AG08395 (cell line): ENCODE results near the gene HDGFL3.
"Not testable (repeated sequence)": the region's sequence is repeated elsewhere in the genome, so short reads cannot be mapped to it uniquely, and the experiment has no call there.

ENCODE experiments used
- DNase-seq: peaks from one replicate; pipeline ENCODE4 v3.0.0; 2012; ENCODE audit warnings: mixed read lengths, low spot score

Gene HDGFL3

GRCh38 chr15:83207660-83208366 is at the start of gene HDGFL3:
Gene HDGFL3, minus strand, starts transcription at chr15:83207823. Its CDS starts 409 bp downstream, at chr15:83207414.
- peak; percentile 54 for DNase-seq

GRCh38 chr15:83250781-83251180 is 43.2 kb upstream of the HDGFL3 start:
- no peak for DNase-seq

DNA sequence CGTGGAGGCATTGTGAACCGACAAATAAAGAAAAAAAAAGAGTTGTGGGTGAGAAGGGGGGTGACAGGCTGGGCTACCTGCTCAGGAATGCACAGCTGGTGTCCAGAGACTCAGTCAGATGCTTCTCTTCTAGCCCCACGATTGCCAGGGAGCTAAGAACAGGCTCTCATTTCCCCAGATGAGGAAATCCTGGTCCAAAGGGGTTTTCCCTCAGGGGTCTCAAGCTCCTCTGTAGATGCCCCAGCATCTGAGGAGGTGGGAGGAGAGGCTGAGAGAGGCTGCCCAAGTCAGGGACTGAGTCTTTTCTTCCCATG is 41.4 kb upstream of the HDGFL3 start:
- no peak for DNase-seq

GRCh38 chr15:83248151-83249029 is 40.8 kb upstream of the HDGFL3 start:
- peak; percentile 55 for DNase-seq

DNA sequence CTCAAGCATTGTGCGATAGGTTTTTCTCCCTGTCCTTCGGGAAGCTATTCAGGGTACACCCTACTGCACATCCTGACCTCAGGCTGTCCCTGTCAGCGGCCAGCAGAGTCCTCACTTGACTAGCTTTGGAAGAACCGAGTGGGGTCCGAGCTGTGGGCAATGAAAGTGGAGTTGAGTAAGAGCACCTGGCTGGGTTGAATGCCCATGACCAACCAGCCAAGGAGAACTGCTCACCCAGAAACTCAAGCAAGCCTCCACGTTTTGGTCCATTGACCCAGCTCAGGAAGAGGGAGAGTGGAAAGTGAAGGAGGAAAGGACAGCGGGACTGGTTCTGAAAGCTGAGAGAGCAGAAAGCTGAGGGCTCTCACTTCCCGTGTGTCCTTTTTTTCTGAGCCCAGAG is 36.0 kb upstream of the HDGFL3 start:
- DNase-seq = no peak

DNA sequence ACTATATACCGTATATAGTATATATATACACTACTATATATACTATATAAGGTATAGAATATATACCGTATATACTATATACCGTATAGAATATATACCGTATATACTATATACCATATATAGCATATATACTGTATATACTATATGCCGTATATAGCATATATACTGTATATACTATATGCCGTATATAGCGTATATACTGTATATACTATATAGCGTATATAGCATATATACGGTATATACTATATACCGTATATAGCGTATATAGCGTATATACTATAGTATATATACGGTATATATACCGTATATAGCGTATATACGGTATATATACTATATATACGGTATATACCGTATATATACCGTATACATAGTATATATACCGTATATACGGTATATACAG is 22.6 kb upstream of the HDGFL3 start:
- DNase-seq = no peak

DNA sequence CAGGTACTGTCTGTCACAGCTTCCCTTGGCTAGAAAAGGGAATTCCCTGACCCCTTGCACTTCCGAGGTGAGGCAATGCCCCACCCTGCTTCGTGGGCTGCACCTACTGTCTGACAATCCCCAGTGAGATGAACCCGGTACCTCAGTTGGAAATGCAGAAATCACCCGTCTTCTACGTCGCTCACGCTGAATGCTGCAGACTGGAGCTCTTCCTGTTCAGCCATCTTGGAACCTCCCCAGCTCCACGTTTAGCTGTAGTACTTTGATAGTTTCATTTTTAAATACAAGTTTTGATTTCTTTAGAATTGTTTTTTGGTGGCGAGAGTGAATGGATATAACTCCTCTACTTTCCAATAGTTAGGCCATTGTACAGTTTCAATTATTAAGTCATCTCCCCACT is 17.8 kb upstream of the HDGFL3 start:
- no peak for DNase-seq

DNA sequence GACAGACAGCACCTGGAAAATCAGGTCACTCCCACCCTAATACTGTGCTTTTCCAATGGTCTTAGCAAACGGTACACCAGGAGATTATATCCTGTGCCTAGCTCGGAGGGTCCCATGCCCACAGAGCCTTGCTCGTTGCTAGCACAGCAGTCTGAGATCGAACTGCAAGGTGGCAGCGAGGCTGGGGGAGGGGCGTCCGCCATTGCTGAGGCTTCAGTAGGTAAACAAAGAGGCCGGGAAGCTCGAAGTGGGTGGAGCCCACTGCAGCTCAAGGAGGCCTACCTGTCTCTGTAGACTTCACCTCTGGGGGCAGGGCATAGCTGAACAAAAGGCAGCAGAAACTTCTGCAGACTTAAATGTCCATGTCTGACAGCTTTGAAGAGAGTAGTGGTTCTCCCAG is 14.2 kb upstream of the HDGFL3 start:
- not testable (repeated sequence) for DNase-seq

DNA sequence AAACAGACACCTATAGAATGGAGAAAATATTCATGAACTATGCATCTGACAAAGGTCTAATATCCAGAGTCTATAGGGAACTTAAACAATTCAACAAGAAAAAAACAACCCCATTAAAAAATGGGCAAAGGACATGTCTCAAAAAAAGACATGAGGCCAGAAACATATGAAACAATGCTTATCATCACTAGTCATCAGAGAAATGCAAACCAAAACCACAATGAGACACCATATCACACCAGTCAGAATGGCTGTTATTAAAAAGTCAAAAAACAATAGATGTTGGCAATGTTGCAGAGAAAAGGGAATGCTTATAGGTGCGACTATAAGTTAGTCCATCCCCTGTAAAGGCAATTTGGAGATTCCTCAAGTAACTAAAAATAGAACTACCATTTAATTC is 11.4 kb upstream of the HDGFL3 start:
- no peak for DNase-seq

- DNase-seq = no peak
Measured at GRCh38 chr15:83215306-83215705, 7.7 kb upstream of the HDGFL3 start.

DNA sequence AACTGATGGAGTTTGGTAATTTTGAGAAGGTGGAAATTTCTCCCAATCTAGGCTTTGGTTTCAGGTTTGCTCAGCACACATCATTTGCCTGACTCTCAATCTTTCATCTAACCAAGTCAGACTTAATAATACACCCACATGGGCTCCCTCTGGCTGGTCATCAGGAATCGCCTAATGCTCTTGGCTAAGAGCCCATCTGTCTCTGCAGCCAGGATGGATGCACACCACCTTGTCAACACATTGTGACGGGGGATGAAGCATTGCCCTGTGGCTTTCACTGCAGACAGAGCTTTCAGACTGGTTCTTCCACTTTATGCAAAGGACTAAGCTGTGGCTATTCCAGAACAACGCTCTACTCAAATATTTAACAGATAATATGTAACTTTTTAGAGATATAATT is 3.0 kb upstream of the HDGFL3 start:
- DNase-seq = peak; percentile 50

- no peak for DNase-seq
Measured at GRCh38 chr15:83209333-83209732, 1.7 kb upstream of the HDGFL3 start.

- no peak for DNase-seq
Measured at GRCh38 chr15:83208367-83208661, 691 bp upstream of the HDGFL3 start.

GRCh38 chr15:83207009-83207659 is 489 bp downstream of the HDGFL3 start:
- DNase-seq = peak; percentile 50

GRCh38 chr15:83206526-83207008 is 1.1 kb downstream of the HDGFL3 start:
- DNase-seq = peak; percentile 20

GRCh38 chr15:83205725-83206324 is 1.8 kb downstream of the HDGFL3 start:
- peak; percentile 10 for DNase-seq

DNA sequence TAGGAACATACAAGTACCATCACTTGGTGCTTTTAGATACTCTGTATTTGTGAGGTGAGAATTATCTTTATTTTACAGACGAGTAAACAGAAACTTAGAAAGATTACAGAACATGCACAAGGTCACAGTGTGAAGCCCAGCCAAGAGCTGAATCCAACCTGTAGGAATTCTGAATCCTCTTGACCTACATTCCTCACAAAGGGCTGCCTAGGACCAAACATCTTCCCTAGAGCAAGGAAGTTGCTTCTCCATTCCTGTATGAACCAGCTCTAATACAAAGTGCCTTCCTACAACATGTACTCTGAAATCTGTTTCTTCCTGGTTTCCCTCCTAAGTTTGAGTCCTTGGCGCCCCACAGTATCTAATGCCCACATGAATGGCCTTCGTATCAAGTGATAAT is 2.9 kb downstream of the HDGFL3 start:
- DNase-seq = no peak

DNA sequence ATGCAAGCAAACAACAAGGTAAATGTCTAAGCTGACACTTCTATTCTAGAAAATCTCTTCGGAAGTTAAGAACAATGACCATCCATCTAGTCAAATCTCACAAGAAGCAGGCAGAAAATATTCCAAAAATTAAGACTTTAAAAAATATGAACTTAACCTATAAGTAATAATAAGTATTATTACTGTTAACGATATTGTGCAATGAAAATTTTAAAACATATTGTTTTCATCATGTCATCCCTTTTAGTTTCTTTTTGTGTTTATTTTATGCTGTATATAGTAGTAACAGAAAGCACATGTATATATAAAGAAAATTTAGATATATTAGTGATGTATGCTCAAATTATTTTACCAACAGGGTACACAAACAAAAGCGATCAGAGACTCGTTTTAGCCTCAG is 4.1 kb downstream of the HDGFL3 start:
- no peak for DNase-seq

DNA sequence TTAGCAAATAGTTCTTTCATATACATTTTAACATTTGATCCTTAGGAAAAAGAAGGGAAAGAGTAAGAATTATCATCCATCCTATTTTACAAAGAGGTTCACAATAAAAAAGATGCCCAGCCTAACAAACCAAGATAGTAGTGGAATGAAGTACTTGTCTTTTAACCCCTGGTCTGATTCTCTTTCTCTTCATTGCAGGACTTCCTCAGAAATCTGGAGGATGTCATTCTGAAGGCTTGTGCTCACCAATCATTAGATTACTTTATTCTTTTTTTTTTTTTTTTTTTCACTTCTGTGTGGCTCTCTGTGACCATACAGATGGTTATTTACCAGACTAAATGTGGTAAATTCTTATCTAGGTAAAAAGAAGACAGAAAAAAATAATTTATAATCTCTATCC is 7.0 kb downstream of the HDGFL3 start:
- DNase-seq = no peak

GRCh38 chr15:83200162-83200561 is 7.5 kb downstream of the HDGFL3 start:
- DNase-seq = no peak

- DNase-seq = no peak
Measured at GRCh38 chr15:83199288-83199687, 8.3 kb downstream of the HDGFL3 start.

- no peak for DNase-seq
Measured at GRCh38 chr15:83198476-83198875, 9.1 kb downstream of the HDGFL3 start.

DNA sequence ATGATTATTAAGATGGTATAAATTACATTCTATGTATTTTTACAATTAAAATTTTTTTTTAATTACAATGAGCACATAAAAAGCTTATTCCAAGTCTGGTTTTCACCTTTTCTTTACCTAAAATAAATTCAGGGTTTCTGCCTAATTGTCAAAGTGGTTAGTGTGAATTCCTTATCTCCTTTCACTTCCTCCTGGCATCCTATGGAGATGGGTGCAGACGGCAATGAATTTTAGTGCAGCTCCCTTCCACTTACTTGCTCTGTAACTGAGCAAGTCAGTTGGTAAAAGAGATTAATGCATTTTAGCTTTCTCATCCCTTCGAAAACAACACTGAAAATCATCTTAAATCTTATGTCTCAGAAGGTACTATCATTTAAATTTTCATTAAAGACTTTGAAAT is 13.1 kb downstream of the HDGFL3 start:
- DNase-seq = no peak
